Bronchial epithelial cell (primary cell): ENCODE data around the gene CLPSL1. TPM values are rescaled to one million over a fixed set of nuclear protein-coding genes. Genes with fewer than 3 reads are reported as not detected.

Source experiments
- DNase-seq: peaks from one replicate; pipeline ENCODE4 v3.0.0-alpha.2; 2010; ENCODE audit warnings: low read depth
- FAIRE-seq: peaks from 2 replicates; lab custom pipeline; 2011; peaks lifted over from hg19 to GRCh38; lab: Jason Lieb, UNC
- H3K27me3 ChIP-seq: 2 replicates; pipeline ENCODE4 v1.5.1; 2011; ENCODE audit warnings: low read length; ENCODE audit not compliant: control insufficient read depth, insufficient read depth
- H3K36me3 ChIP-seq: 2 replicates; pipeline ENCODE4 v1.5.1; 2011; ENCODE audit warnings: low read length; ENCODE audit not compliant: control insufficient read depth, insufficient read depth
- H3K4me3 ChIP-seq: 2 replicates; pipeline ENCODE4 v1.5.1; 2011; ENCODE audit warnings: mild to moderate bottlenecking, low read depth, low read length, control low read depth
- CTCF ChIP-seq: IDR thresholded peaks from 2 replicates; pipeline ENCODE4 v1.5.1; 2011; ENCODE audit warnings: mild to moderate bottlenecking, moderate library complexity, low read length, control low read depth, inconsistent platforms; ENCODE audit not compliant: insufficient read depth, severe bottlenecking
- total RNA-seq: library from RNA; depleted of rRNA; stranded (reverse); fragments of >200 nt; gene quantifications from 2 replicates; pipeline ENCODE4 v1.2.1, GENCODE V29; 2014

CLPSL1 gene
- total RNA-seq, 1 donor from 2014 or later = not detected

- Histone ChIP-seq H3K36me3 (no peaks in the 10 kb centered on the region), H3K27me3 (no peaks in the 10 kb centered on the region), H3K4me3 (no peak overlapping the region)
- no peak for FAIRE-seq
- no peak for TF ChIP-seq CTCF
- DNase-seq = peak; percentile 30
Measured at GRCh38 chr6:35754452-35755277, 26.2 kb upstream of the CLPSL1 start.

GRCh38 chr6:35755278-35755924 lies 25.4 kb upstream of the CLPSL1 start:
- TF ChIP-seq CTCF = no peak
- H3K27me3 ChIP-seq = no peaks in the 10 kb centered on the region
- H3K36me3 ChIP-seq = no peaks in the 10 kb centered on the region
- DNase-seq = no peak
- FAIRE-seq = no peak
- H3K4me3 ChIP-seq = no peak overlapping the region

GRCh38 chr6:35757456-35758123 lies 23.2 kb upstream of the CLPSL1 start:
- H3K4me3 ChIP-seq = no peak overlapping the region
- H3K36me3 ChIP-seq = no peaks in the 10 kb centered on the region
- no peaks in the 10 kb centered on the region for H3K27me3 ChIP-seq
- peak; percentile 33 for TF ChIP-seq CTCF
- DNase-seq = peak; percentile 29
- no peak for FAIRE-seq

- DNase-seq (no peak), FAIRE-seq (no peak)
- Histone ChIP-seq H3K4me3 (no peak overlapping the region), H3K36me3 (no peaks in the 10 kb centered on the region), H3K27me3 (no peaks in the 10 kb centered on the region)
- no peak for TF ChIP-seq CTCF
Measured at GRCh38 chr6:35759426-35759825, 21.4 kb upstream of the CLPSL1 start.

GRCh38 chr6:35765739-35766138 lies 15.1 kb upstream of the CLPSL1 start:
- H3K27me3 ChIP-seq = peaks cover 2% of the 10 kb centered on the region
- TF ChIP-seq CTCF = no peak

More at GRCh38 chr6:35765739-35766138, 15.1 kb upstream of the CLPSL1 start:
- FAIRE-seq (no peak), DNase-seq (no peak)
- Histone ChIP-seq H3K4me3 (no peak overlapping the region), H3K36me3 (no peaks in the 10 kb centered on the region)
